ENCODE measurements around the gene TRDN.

TRDN gene, protein sequence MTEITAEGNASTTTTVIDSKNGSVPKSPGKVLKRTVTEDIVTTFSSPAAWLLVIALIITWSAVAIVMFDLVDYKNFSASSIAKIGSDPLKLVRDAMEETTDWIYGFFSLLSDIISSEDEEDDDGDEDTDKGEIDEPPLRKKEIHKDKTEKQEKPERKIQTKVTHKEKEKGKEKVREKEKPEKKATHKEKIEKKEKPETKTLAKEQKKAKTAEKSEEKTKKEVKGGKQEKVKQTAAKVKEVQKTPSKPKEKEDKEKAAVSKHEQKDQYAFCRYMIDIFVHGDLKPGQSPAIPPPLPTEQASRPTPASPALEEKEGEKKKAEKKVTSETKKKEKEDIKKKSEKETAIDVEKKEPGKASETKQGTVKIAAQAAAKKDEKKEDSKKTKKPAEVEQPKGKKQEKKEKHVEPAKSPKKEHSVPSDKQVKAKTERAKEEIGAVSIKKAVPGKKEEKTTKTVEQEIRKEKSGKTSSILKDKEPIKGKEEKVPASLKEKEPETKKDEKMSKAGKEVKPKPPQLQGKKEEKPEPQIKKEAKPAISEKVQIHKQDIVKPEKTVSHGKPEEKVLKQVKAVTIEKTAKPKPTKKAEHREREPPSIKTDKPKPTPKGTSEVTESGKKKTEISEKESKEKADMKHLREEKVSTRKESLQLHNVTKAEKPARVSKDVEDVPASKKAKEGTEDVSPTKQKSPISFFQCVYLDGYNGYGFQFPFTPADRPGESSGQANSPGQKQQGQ

DNA sequence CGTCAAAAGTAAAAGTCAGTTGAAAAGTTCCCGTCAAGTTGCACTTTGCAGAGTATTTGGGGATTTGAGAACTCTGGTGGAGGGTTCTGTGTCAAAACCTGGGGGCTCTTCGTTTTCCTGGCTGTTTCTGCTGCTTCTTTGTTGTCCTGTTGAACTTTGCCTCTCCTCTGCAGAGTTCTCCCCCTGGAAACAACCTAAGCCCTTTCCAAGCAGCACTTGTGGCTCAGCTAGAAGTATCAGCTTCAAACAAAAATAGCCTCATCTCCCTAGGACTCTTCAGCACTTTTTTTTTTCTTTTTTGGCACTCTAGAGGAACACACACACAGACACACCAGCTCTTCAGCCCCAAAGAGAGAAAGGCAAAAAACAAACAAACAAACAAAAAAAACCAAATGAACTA, at the start of gene TRDN:
TRDN (minus strand) TSS at position 169 of the 400 bp plus-strand sequence. CDS start 175 bp downstream, outside the sequence.
- no peak for DNase-seq (ENCODE audit: low spot score)

- DNase-seq (ENCODE audit: low spot score): no peak
Observed at GRCh38 chr6:123681957-123682462, 45.3 kb upstream of the TRDN start.

DNA sequence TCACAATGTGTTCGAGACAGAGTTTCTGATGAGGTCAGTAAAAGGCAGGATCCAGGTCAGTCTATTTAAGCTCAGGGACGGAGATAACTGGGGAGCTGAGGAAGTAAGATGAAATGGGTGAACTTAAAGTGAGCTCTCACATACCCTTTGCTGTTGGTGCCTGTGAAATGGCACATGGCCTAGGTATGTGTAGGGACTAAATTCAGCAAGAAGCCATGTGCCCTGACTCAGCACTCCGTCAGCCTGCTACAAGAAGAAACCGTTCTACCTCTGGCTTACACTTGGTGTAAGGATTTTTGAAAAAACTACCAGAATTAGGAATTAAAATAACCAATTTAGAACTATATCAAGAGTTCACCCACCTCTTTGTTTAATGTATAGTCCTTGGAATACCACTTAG, 41.1 kb upstream of the TRDN start:
- DNase-seq (ENCODE audit: low spot score): no peak

DNA sequence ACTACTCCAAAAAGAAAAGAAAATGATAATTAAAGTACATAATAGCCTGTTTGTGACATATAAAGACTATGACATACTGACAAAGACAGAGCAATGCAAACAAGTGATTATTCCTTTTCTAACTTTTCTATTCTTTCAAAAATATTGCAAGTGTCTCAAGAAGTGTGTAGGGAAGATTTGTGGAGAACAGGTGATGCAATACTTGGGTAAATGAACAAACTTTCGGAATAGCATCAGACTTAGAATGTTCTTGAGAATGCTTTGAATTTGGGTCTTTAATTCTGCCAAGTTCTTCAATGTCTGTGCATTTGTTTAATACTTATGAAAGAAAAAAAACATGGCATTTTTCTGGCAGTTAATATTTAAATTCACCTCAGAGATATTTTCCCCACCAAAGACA, 40.0 kb upstream of the TRDN start:
- no peak for DNase-seq (ENCODE audit: low spot score)

DNA sequence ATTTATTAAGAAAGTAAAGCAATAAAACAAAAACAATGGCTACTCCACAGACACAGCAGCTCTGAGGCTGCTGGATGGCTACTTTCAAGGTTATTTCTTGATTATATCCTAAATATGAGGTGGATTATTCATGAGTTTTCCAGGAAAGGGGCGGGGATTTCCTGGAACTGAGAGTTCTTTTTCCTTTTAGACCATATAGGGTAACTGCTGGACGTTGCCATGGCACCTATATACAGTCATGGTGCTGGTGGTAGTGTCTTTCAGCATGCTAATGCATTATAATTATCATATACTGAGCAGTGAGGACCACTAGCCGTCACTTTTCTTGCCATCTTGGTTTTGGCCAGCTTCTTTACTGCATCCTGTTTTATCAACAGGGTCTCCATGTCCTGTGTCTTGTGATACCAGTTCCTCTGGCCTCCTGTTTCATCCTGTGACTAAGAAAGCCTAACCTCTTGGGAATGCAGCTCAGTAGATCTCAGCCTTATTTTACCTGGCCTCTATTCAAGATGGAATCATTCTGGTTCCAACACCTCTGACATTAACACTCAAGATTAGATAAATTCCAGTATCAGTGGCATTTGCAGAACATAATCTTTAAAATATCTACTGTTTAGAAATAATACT, 32.3 kb upstream of the TRDN start:
- no peak for DNase-seq (ENCODE audit: low spot score)

- DNase-seq (ENCODE audit: low spot score): no peak
Observed at GRCh38 chr6:123668063-123668462, 31.3 kb upstream of the TRDN start.

DNA sequence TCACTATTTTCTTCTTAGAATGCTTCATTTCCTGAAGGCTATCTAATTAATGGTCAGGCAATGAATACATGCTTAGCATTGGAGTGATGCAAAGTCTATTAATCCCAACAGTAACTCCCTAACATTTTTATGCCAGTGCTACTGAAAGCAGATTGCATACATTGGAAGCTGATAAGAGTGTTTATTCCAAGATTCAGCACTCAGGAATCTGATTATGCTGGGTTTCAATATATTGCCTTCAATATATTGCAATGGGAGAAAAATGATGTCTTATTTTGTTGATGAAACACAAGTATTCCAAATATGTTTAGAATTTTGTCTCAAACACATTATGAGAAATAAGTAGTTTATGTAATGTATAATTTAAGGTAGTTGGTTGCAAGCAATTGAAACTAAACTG, 26.7 kb upstream of the TRDN start:
- no peak for DNase-seq (ENCODE audit: low spot score)

DNA sequence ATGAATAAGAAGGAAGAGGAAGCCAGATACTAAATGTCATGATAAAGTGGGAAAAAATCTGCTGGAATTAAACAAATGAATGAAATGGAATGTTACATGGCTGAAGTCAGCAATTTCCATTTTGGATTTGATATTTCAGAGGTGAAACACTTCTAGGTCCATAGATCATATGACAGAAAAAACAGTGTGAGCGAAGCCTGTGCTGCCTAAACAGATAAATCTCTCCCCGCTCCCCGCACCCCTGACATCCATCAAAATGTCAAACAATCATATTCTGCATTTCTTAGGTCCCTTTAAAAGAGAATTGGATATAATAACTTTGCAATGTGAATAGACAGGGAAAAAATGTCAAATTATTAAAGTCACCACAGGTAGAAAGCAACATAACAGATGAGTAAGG, 26.0 kb upstream of the TRDN start:
- no peak for DNase-seq (ENCODE audit: low spot score)

DNA sequence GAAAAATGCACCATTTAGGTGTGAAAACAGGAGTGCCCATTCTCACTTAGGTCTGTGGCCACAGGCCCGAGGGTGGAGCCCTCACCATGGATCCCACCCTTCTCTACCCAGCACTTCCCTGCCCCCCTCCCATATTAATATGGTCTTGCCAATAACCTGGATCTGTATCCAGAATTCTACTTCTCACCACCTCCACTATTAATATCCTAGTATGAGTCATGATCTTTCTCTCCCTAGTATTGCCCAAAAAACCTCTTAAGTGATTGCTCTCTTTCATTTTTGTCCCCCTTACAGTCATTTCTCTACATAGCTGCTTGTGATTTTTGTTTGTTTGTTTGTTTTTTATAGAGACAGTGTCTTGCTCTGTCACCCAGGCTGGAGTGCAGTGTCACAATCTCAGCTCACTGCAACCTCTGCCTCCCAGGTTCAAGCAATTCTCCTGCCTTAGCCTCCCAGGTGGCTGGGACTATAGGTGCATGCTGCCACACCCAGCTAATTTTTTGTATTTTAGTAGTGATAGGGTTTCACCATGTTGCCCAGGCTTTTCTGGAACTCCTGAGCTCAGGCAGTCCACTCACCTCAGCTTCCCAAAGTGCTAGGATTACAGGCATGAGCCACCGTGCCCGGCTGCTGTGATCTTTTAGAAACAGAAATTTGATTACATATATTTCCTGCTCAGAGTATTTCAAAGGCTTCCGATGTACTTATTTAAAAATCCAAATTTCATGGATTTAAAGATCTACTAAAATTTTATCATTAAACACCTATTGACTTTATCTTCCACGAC, 24.5 kb upstream of the TRDN start:
- DNase-seq (ENCODE audit: low spot score): no peak

DNA sequence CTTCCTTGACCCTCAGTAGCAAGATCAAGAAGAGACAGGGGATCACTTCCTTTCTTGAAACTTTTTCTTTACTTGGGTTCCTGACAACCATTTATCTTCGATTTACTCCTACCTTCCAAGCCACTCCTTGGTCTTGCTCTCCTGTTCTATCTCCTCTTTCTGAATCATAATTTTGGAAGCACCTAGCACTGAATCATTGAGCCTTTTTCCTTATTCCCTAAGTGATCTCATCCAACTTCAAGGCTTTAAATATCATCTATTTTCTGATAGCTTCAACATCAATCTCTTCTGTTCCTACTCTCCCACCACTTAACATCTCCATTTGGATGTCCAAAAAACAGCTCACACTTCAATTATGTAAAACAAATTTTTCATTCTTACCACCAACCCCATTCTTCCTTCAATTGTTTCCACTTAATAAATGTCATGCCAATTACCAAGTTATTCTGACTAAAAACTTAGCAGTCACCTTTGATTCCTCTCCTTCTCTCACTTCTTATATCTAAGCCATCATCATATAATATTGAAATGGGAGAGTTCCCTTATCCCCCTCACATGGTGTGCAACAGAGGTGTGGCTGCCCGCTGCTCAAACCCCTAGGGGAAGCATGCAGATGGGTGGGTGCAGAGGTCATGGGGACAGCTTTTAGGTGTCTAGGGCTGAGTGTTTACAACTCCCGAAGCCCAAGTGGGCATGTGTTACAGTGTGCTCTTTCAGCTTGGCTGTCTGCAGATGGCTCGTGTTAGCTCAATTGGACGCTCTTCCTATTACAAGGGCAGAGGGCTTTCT, 23.4 kb upstream of the TRDN start:
- no peak for DNase-seq (ENCODE audit: low spot score)

- no peak for DNase-seq (ENCODE audit: low spot score)
Observed at GRCh38 chr6:123658848-123659247, 22.1 kb upstream of the TRDN start.

DNA sequence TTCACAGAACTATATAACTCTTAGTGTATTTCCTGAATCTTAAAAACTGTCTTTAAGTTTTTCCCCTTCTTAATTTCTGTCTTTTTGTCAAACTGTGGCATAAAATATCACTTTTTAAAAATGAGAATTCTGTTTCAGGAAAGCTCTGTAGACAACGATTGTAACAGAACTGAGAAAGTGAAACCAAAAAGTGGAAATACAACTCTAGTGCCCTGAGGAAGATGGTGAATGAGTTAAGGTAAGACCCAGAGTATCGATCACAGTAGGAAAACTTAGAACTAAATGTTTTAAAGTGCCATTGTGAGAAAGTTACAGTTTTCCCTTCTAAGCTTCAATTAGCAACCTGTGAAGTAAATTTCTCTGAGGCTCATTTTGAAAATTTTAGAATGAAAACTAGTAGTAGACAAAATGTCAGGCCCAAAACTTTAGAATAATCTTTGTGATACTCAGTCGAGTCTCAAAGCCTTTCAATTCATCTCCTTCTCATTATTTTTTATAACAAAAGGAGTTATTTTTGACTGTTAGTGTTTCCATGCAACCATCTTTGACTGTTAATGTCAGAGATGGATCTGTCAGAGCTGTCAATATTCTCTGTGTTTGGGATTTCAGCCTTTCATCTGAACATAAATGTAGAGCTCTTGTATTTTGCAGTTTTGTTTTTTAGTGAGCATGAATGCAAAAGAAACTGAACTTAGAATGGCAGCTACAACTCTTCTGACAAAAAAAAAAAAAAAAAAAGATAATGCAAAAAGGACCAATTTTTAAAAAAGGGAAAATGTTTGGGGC, 19.0 kb upstream of the TRDN start:
- no peak for DNase-seq (ENCODE audit: low spot score)

- no peak for DNase-seq (ENCODE audit: low spot score)
Observed at GRCh38 chr6:123648723-123649122, 12.0 kb upstream of the TRDN start.

- no peak for DNase-seq (ENCODE audit: low spot score)
Observed at GRCh38 chr6:123648020-123648580, 11.3 kb upstream of the TRDN start.

- no peak for DNase-seq (ENCODE audit: low spot score)
Observed at GRCh38 chr6:123641497-123641896, 4.7 kb upstream of the TRDN start.

- no peak for DNase-seq (ENCODE audit: low spot score)
Observed at GRCh38 chr6:123640567-123641187, 3.9 kb upstream of the TRDN start.

GRCh38 chr6:123638865-123639264, 2.1 kb upstream of the TRDN start:
- no peak for DNase-seq (ENCODE audit: low spot score)

DNA sequence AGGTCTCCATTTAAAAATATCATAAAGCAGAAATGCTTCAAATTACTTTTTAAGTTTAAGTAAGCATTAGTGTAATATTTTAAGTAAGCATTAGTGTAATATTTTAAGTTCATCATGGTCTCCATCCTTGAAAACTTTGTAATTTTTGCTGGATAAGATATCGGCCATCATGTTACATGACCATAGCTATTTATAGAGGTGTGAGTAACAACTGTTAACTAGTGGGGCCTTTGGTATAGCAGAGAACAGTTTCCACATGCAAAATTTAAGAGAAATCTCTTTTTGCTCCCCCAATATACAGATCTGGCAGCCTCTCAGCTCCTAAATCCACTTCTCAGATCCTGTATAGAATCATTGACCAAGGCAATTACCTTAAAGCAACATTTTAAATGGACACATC, 468 bp downstream of the TRDN start:
- DNase-seq (ENCODE audit: low spot score): no peak

DNA sequence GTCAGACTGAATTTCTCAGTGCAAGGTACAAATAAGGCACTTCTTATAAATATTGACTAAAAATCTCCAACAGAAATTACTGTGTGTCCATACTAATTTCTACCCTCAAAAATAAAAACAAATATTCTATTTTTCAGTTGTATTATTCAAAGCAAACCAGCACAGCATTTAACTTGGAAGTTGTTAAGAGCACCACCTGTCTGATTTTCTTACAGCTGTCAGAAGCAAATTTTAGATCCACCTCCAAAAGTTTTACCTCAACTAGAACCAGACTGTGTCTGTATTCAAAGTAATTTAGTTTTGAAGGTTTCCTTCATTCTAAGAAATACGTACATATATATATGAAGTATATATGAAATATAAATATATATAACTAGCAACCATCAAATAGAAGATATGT, 1.2 kb downstream of the TRDN start:
- no peak for DNase-seq (ENCODE audit: low spot score)

DNA sequence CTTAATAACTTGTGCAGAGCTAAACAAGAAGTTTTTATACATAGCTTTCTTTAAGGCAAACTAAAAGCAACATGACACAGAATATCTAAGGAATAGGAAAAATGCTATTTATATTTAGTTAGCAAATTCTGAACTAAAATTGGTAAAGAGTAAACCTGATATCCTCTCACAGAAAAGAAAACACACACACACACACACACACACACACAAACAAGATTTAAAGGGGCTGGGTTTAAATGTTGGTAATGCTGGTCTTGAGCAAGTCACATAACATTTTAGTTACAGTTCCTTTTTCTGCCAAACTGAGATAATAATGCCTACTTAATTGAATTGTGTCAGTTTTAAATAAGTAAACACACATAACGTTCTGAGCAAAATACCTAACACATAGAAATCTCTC, 1.6 kb downstream of the TRDN start:
- no peak for DNase-seq (ENCODE audit: low spot score)

All from HuH-7 (cell line).